SK-N-SH (cell line): ENCODE results near the gene ZNF225.
"Not testable (repeated sequence)": the region's sequence is repeated elsewhere in the genome, so short reads cannot be mapped to it uniquely, and the experiment has no call there.

Source experiments
- CTCF ChIP-seq: fragments of 200-600 bp; sonication (generic); IDR thresholded peaks from 2 replicates; pipeline ENCODE4 v1.6.1; 2017; ENCODE audit warnings: antibody characterized with exemption, mild to moderate bottlenecking, moderate library complexity
- EZH2phosphoT487 ChIP-seq: fragments of 200-600 bp; sonication (generic); IDR thresholded peaks from 2 replicates; pipeline ENCODE4 v1.6.1; 2017; ENCODE audit warnings: low read depth, mixed run types, mild to moderate bottlenecking, antibody characterized with exemption, moderate library complexity, borderline replicate concordance
- GABPA ChIP-seq: IDR thresholded peaks from 2 replicates; pipeline ENCODE4 v1.4.0; 2012; ENCODE audit warnings: low read depth, mild to moderate bottlenecking
- JUND ChIP-seq: IDR thresholded peaks from 2 replicates; pipeline ENCODE4 v1.4.0; 2012
- NFIC ChIP-seq: IDR thresholded peaks from 2 replicates; pipeline ENCODE4 v1.4.0; 2012; ENCODE audit warnings: borderline replicate concordance
- NRF1 ChIP-seq: IDR thresholded peaks from 2 replicates; pipeline ENCODE4 v1.6.1; 2012; ENCODE audit warnings: low read depth, mild to moderate bottlenecking, low read length
- POLR2AphosphoS5 ChIP-seq: IDR thresholded peaks from 2 replicates; pipeline ENCODE4 v1.6.1; 2012; ENCODE audit warnings: low read depth, low read length
- RAD21 ChIP-seq: IDR thresholded peaks from 2 replicates; pipeline ENCODE4 v1.6.1; 2012; ENCODE audit warnings: mild to moderate bottlenecking, low read length
- RCOR1 ChIP-seq: fragments of 150-350 bp; IDR thresholded peaks from 2 replicates; pipeline ENCODE4 v1.6.1; 2017; ENCODE audit warnings: antibody characterized with exemption, low read length
- REST ChIP-seq: IDR thresholded peaks from 2 replicates; pipeline ENCODE4 v1.6.1; 2012; ENCODE audit warnings: mild to moderate bottlenecking, low read depth, low read length, moderate library complexity
- SIN3A ChIP-seq: IDR thresholded peaks from 2 replicates; pipeline ENCODE4 v1.6.1; 2012; ENCODE audit warnings: low read depth, mild to moderate bottlenecking, low read length, moderate library complexity, borderline replicate concordance

GRCh38 chr19:44170660-44171059, 57.5 kb downstream of the ZNF225 start:
- TF ChIP-seq CTCF, SIN3A, JUND, RAD21, POLR2AphosphoS5, EZH2phosphoT487, NFIC, GABPA, RCOR1, REST, NRF1: not testable (repeated sequence)
